GM23338 (cell line): ENCODE results near the gene NBDY. TPM values are rescaled to one million over a fixed set of nuclear protein-coding genes. Genes with fewer than 3 reads are reported as not detected.

Experiments
- ATAC-seq: fragments of 200-7000 bp; cut with Tn5 transposase; 3 replicates; pipeline ENCODE4 v1.9.1; 2020
- DNase-seq: peaks from one replicate; pipeline ENCODE4 v3.0.0-alpha.2; 2015; ENCODE audit warnings: low spot score
- H2AFZ ChIP-seq: fragments of 200-600 bp; sonication (generic); 2 replicates; pipeline ENCODE4 v1.8.0; 2016; ENCODE audit warnings: antibody characterized with exemption, mild to moderate bottlenecking, moderate library complexity
- H3F3A ChIP-seq: fragments of 200-600 bp; sonication (generic); replicated peaks from 2 replicates; pipeline ENCODE4 v1.8.0; 2017; ENCODE audit warnings: antibody characterized with exemption, mixed run types, low read depth
- H3K27ac ChIP-seq: fragments of 200-600 bp; sonication (generic); 2 replicates; pipeline ENCODE4 v1.6.1; 2016; ENCODE audit warnings: low read depth
- H3K27me3 ChIP-seq: fragments of 200-600 bp; sonication (generic); 2 replicates; pipeline ENCODE4 v1.8.0; 2016; ENCODE audit warnings: mild to moderate bottlenecking, mixed run types, moderate library complexity; ENCODE audit not compliant: insufficient read depth
- H3K36me3 ChIP-seq: fragments of 200-600 bp; sonication (generic); 2 replicates; pipeline ENCODE4 v1.8.0; 2016; ENCODE audit warnings: mild to moderate bottlenecking; ENCODE audit not compliant: insufficient read depth
- H3K4me1 ChIP-seq: fragments of 200-600 bp; sonication (generic); 2 replicates; pipeline ENCODE4 v1.8.0; 2016; ENCODE audit warnings: mild to moderate bottlenecking, moderate library complexity; ENCODE audit not compliant: insufficient read depth
- H3K4me2 ChIP-seq: fragments of 200-600 bp; sonication (generic); 2 replicates; pipeline ENCODE4 v1.7.1; 2017; ENCODE audit warnings: mixed run types
- H3K4me3 ChIP-seq: fragments of 200-600 bp; sonication (generic); 2 replicates; pipeline ENCODE4 v1.6.1; 2016; ENCODE audit warnings: mixed run types
- H3K79me2 ChIP-seq: fragments of 200-600 bp; sonication (generic); replicated peaks from 2 replicates; pipeline ENCODE4 v1.8.0; 2017; ENCODE audit warnings: mild to moderate bottlenecking; ENCODE audit not compliant: insufficient read depth
- H3K9me2 ChIP-seq: fragments of 200-600 bp; sonication (generic); 2 replicates; pipeline ENCODE4 v1.8.0; 2017; ENCODE audit not compliant: insufficient read depth
- H4K20me1 ChIP-seq: fragments of 200-600 bp; sonication (generic); replicated peaks from 2 replicates; pipeline ENCODE4 v1.8.0; 2017; ENCODE audit warnings: mild to moderate bottlenecking; ENCODE audit not compliant: insufficient read depth
- H3K27ac Mint-ChIP-seq: 2 replicates; pipeline ENCODE4 v1.8.0; 2020; ENCODE audit warnings: inconsistent platforms, mild to moderate bottlenecking, moderate library complexity, mixed read lengths
- H3K27me3 Mint-ChIP-seq: 3 replicates; pipeline ENCODE4 v1.8.0; 2022; ENCODE audit warnings: low read depth, mild to moderate bottlenecking, moderate library complexity, mixed read lengths, inconsistent platforms; ENCODE audit not compliant: insufficient read depth, poor library complexity
- H3K36me3 Mint-ChIP-seq: 3 replicates; pipeline ENCODE4 v1.8.0; 2021; ENCODE audit warnings: low read depth, mild to moderate bottlenecking, inconsistent platforms, moderate library complexity, mixed read lengths
- H3K4me1 Mint-ChIP-seq: 3 replicates; pipeline ENCODE4 v1.8.0; 2020; ENCODE audit warnings: mild to moderate bottlenecking, inconsistent platforms, mixed read lengths
- H3K4me3 Mint-ChIP-seq: 3 replicates; pipeline ENCODE4 v1.8.0; 2021; ENCODE audit warnings: moderate library complexity, mild to moderate bottlenecking, inconsistent platforms, mixed read lengths
- H3K9me3 Mint-ChIP-seq: 3 replicates; pipeline ENCODE4 v1.8.0; 2020; ENCODE audit warnings: moderate library complexity, mild to moderate bottlenecking, inconsistent platforms, mixed read lengths
- CREB1 ChIP-seq: fragments of 250-450 bp; sonication (Bioruptor Pico); IDR thresholded peaks from 2 replicates; pipeline ENCODE4 v1.5.0; 2020; ENCODE audit warnings: low read depth, mild to moderate bottlenecking, moderate library complexity
- ETS1 ChIP-seq: IDR thresholded peaks from 2 replicates; pipeline ENCODE4 v1.6.1; 2016; ENCODE audit warnings: antibody characterized with exemption
- EZH2 ChIP-seq: fragments of 200-600 bp; sonication (generic); IDR thresholded peaks from one replicate; pipeline ENCODE4 v1.8.0; 2017; ENCODE audit warnings: antibody characterized with exemption, mild to moderate bottlenecking, low read depth; ENCODE audit not compliant: unreplicated experiment
- EZH2phosphoT487 ChIP-seq: fragments of 200-600 bp; sonication (generic); IDR thresholded peaks from one replicate; pipeline ENCODE4 v1.8.1; 2018; ENCODE audit warnings: antibody characterized with exemption; ENCODE audit not compliant: unreplicated experiment
- JUNB ChIP-seq: IDR thresholded peaks from one replicate; pipeline ENCODE4 v1.6.1; 2016; ENCODE audit warnings: antibody characterized with exemption; ENCODE audit not compliant: unreplicated experiment
- POLR2AphosphoS5 ChIP-seq: IDR thresholded peaks from 2 replicates; pipeline ENCODE4 v1.6.1; 2016; ENCODE audit warnings: antibody characterized with exemption, low read depth
- REST ChIP-seq: IDR thresholded peaks from one replicate; pipeline ENCODE4 v1.6.1; 2018; ENCODE audit warnings: antibody characterized with exemption; ENCODE audit not compliant: unreplicated experiment
- STAT1 ChIP-seq: IDR thresholded peaks from one replicate; pipeline ENCODE4 v1.6.1; 2016; ENCODE audit warnings: antibody characterized with exemption; ENCODE audit not compliant: unreplicated experiment
- polyA plus RNA-seq: library from polyadenylated mRNA; unstranded; fragments of >200 nt; fragmentation: Nextera tagmentation; extraction: Ambion mirVana; gene quantifications from 2 replicates; pipeline ENCODE4 v1.2.1, GENCODE V29; 2016
- total RNA-seq: library from RNA; depleted of rRNA; stranded (reverse); fragments of >200 nt; shearing (Covaris generic); gene quantifications from 2 replicates; pipeline ENCODE4 v1.2.3, GENCODE V29; 2014

The NBDY gene
- total and polyA plus RNA-seq, 2 experiments from 2014 or later = 9.6 to 206 TPM

- Histone ChIP-seq H3K27me3 (no peaks in the 10 kb centered on the region), H4K20me1 (no peaks in the 10 kb centered on the region), H3K9me2 (no peaks in the 10 kb centered on the region), H3K4me2 (no peak overlapping the region), H3K4me3 (no peak overlapping the region), H3F3A (no peaks in the 10 kb centered on the region), H3K27ac (no peak overlapping the region), H3K36me3 (no peaks in the 10 kb centered on the region), H2AFZ (no peak overlapping the region), H3K79me2 (0 out of 2 replicates have a peak, but pooled peaks cover 3% of the 10 kb centered on the region), H3K4me1 (no peaks in the 10 kb centered on the region)
- no peaks in the 10 kb centered on the region for H3K9me3 Mint-ChIP-seq
- no peak overlapping the region for H3K4me3 Mint-ChIP-seq
- no peak for TF ChIP-seq ETS1
- no peak for TF ChIP-seq JUNB
- no peak for TF ChIP-seq REST
- TF ChIP-seq STAT1 = no peak
- no peak overlapping the region for H3K27ac Mint-ChIP-seq
- ATAC-seq (no peak), DNase-seq (no peak)
- H3K4me1 Mint-ChIP-seq = peaks cover 9% of the 10 kb centered on the region
- H3K27me3 Mint-ChIP-seq = peaks cover 10% of the 10 kb centered on the region
- H3K36me3 Mint-ChIP-seq = peaks cover 46% of the 10 kb centered on the region
Measured at GRCh38 chrX:56792270-56793111, 63.4 kb downstream of the NBDY start.

- Histone ChIP-seq H3K27me3 (no peaks in the 10 kb centered on the region), H3K4me1 (no peaks in the 10 kb centered on the region), H3F3A (no peaks in the 10 kb centered on the region), H3K79me2 (0 out of 2 replicates have a peak, but pooled peaks cover 3% of the 10 kb centered on the region), H2AFZ (no peak overlapping the region), H4K20me1 (no peaks in the 10 kb centered on the region), H3K27ac (no peak overlapping the region), H3K4me2 (no peak overlapping the region), H3K36me3 (no peaks in the 10 kb centered on the region), H3K9me2 (no peaks in the 10 kb centered on the region), H3K4me3 (no peak overlapping the region)
- Mint-ChIP-seq H3K4me1 (peaks cover 9% of the 10 kb centered on the region), H3K9me3 (no peaks in the 10 kb centered on the region), H3K36me3 (peaks cover 50% of the 10 kb centered on the region), H3K4me3 (no peak overlapping the region), H3K27me3 (peaks cover 10% of the 10 kb centered on the region), H3K27ac (no peak overlapping the region)
- ATAC-seq (no peak), DNase-seq (no peak)
- TF ChIP-seq POLR2AphosphoS5 (no peak), EZH2 (no peak), ETS1 (no peak), CREB1 (CRISPR knock-in tag) (no peak), EZH2phosphoT487 (no peak), JUNB (no peak), STAT1 (no peak), REST (no peak)
Measured at GRCh38 chrX:56793112-56793430, 64.0 kb downstream of the NBDY start.
